BE2C (cell line): ENCODE measurements around the gene CLTC.

Experiments used
- DNase-seq: peaks from one replicate; pipeline ENCODE4 v3.0.0-alpha.2; 2020
- H3K27me3 ChIP-seq: fragments of 250-450 bp; sonication (Bioruptor Pico); 2 replicates; pipeline ENCODE4 v1.5.1; 2020; ENCODE audit warnings: mild to moderate bottlenecking
- H3K36me3 ChIP-seq: fragments of 250-450 bp; sonication (Bioruptor Pico); 2 replicates; pipeline ENCODE4 v1.5.1; 2020; ENCODE audit warnings: mild to moderate bottlenecking
- H3K4me1 ChIP-seq: fragments of 250-450 bp; sonication (Bioruptor Pico); 2 replicates; pipeline ENCODE4 v1.5.1; 2020
- H3K4me3 ChIP-seq: 2 replicates; pipeline ENCODE4 v1.5.1; 2011; ENCODE audit warnings: low read depth, low read length
- H3K9me3 ChIP-seq: fragments of 250-450 bp; sonication (Bioruptor Pico); 2 replicates; pipeline ENCODE4 v1.5.1; 2020
- TF ChIP-seq, protein P1 (sequence below): IDR thresholded peaks from 2 replicates; pipeline ENCODE4 v1.5.1; 2012; ENCODE audit warnings: mild to moderate bottlenecking, low read depth, low read length

Gene CLTC

DNA sequence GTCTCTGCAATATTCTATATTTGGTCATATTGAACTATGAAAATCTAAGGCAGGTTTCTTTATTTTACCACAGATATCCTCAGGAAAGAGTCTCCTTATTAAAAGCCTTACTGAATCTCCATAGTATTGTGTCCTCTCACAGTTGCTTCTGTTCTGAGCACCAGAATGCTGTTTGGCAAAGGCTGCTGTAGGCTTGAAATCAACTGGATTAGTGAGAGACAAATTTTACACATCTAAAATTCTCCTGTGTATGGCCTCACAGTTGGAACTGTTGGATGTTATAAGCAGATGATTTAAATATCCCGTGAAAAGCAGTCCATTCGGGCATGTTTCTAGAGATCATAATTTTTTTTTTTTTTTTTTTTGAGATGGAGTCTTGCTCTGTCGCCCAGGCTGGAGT is 9.5 kb downstream of the CLTC start:
- Histone ChIP-seq H3K4me1 (peaks cover 3% of the 10 kb centered on the region; the same call in 1 of the 2 replicates), H3K9me3 (no peaks in the 10 kb centered on the region), H3K36me3 (peaks cover 6% of the 10 kb centered on the region), H3K27me3 (no peaks in the 10 kb centered on the region), H3K4me3 (no peak overlapping the region)
- TF ChIP-seq, protein P1, sequence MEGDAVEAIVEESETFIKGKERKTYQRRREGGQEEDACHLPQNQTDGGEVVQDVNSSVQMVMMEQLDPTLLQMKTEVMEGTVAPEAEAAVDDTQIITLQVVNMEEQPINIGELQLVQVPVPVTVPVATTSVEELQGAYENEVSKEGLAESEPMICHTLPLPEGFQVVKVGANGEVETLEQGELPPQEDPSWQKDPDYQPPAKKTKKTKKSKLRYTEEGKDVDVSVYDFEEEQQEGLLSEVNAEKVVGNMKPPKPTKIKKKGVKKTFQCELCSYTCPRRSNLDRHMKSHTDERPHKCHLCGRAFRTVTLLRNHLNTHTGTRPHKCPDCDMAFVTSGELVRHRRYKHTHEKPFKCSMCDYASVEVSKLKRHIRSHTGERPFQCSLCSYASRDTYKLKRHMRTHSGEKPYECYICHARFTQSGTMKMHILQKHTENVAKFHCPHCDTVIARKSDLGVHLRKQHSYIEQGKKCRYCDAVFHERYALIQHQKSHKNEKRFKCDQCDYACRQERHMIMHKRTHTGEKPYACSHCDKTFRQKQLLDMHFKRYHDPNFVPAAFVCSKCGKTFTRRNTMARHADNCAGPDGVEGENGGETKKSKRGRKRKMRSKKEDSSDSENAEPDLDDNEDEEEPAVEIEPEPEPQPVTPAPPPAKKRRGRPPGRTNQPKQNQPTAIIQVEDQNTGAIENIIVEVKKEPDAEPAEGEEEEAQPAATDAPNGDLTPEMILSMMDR: no peak
- DNase-seq: no peak

GRCh38 chr17:59631276-59631675 is 11.6 kb downstream of the CLTC start:
- H3K4me1 ChIP-seq: peaks cover 3% of the 10 kb centered on the region; the same call in 1 of the 2 replicates
- H3K4me3 ChIP-seq: no peak overlapping the region
- DNase-seq: no peak
- TF ChIP-seq, protein P1: no peak
- H3K9me3 ChIP-seq: no peaks in the 10 kb centered on the region
- H3K27me3 ChIP-seq: no peaks in the 10 kb centered on the region
- H3K36me3 ChIP-seq: peaks cover 15% of the 10 kb centered on the region

- Histone ChIP-seq H3K36me3 (peaks cover 15% of the 10 kb centered on the region), H3K4me1 (peaks cover 3% of the 10 kb centered on the region; the same call in 1 of the 2 replicates), H3K27me3 (no peaks in the 10 kb centered on the region), H3K4me3 (no peak overlapping the region), H3K9me3 (no peaks in the 10 kb centered on the region)
- TF ChIP-seq, protein P1: no peak
- DNase-seq: no peak
Measured at GRCh38 chr17:59632398-59632797, 12.7 kb downstream of the CLTC start.

GRCh38 chr17:59633658-59634359 is 14.1 kb downstream of the CLTC start:
- peaks cover 3% of the 10 kb centered on the region; the same call in 1 of the 2 replicates for H3K4me1 ChIP-seq
- peaks cover 9% of the 10 kb centered on the region for H3K36me3 ChIP-seq
- no peaks in the 10 kb centered on the region for H3K27me3 ChIP-seq
- no peak for DNase-seq
- no peaks in the 10 kb centered on the region for H3K9me3 ChIP-seq
- TF ChIP-seq, protein P1: no peak
- no peak overlapping the region for H3K4me3 ChIP-seq

GRCh38 chr17:59634632-59635541 is 15.2 kb downstream of the CLTC start:
- H3K4me3 ChIP-seq: no peak overlapping the region
- TF ChIP-seq, protein P1: no peak
- H3K27me3 ChIP-seq: no peaks in the 10 kb centered on the region
- peaks cover 3% of the 10 kb centered on the region; the same call in 1 of the 2 replicates for H3K4me1 ChIP-seq
- no peaks in the 10 kb centered on the region for H3K9me3 ChIP-seq
- DNase-seq: no peak
- peaks cover 9% of the 10 kb centered on the region for H3K36me3 ChIP-seq
